HEK293T (cell line): ENCODE data around the gene XPNPEP2.

Source experiments
- FOXA1 ChIP-seq: fragments of 450-650 bp; IDR thresholded peaks from 2 replicates; pipeline ENCODE4 v1.6.1; 2016; ENCODE audit warnings: mild to moderate bottlenecking
- FOXK2 ChIP-seq: fragments of 450-650 bp; IDR thresholded peaks from 2 replicates; pipeline ENCODE4 v1.6.1; 2016; ENCODE audit warnings: mild to moderate bottlenecking
- HDGF ChIP-seq: fragments of 450-650 bp; IDR thresholded peaks from 2 replicates; pipeline ENCODE4 v1.6.1; 2017; ENCODE audit warnings: antibody characterized with exemption, borderline replicate concordance
- SP1 ChIP-seq: fragments of 450-650 bp; IDR thresholded peaks from 2 replicates; pipeline ENCODE4 v1.6.1; 2017
- SUZ12 ChIP-seq: fragments of 450-650 bp; IDR thresholded peaks from 2 replicates; pipeline ENCODE4 v1.6.1; 2016; ENCODE audit warnings: mild to moderate bottlenecking

- TF ChIP-seq FOXA1 (no peak), SP1 (no peak), SUZ12 (no peak), HDGF (no peak), FOXK2 (no peak)
These were observed 14.0 kb upstream of the XPNPEP2 start for GRCh38 chrX:129724754-129725153.
